C1 segment of cervical spinal cord (tissue), 14 donors: ENCODE measurements around the gene ARHGDIG.
A peak's percentile ranks its signal among the peaks of the same experiment; 100 is the strongest.
"Not testable (repeated sequence)": the region's sequence is repeated elsewhere in the genome, so short reads cannot be mapped to it uniquely, and the experiment has no call there.

Experiments used
- DNase-seq, 14 donors: peaks; one replicate each; lab custom pipeline; 2025; lab: John Stamatoyannopoulos, UW

Gene ARHGDIG

DNA sequence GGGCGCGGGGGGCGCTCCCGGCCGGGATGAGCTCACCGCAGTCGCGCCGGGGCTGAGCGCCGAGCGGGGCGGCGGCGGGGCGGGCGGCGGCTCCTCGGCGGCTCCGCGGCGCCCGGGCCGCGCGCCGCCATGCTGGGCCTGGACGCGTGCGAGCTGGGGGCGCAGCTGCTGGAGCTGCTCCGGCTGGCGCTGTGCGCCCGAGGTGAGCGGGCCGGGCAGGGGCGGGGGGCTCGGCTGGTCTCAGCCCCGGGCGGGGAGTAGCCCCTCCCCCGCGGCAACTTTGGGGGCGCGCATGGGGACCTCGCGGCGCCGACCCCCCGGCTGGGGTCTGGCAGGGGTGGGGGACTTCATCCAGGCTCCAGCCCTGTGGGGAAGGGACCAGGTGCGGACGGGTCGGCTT is at the start of gene ARHGDIG:
TSS of gene ARHGDIG (plus strand) at position 40 of the 400 bp plus-strand sequence. CDS start at position 130, 90 bp downstream.
- DNase-seq = no peak

GRCh38 chr16:230949-231348 is 49.4 kb upstream of the ARHGDIG start:
- DNase-seq = no peak

GRCh38 chr16:234468-235305 is 45.7 kb upstream of the ARHGDIG start, which contains the start of gene FAM234A:
TSS of gene FAM234A (plus strand) at chr16:234821. CDS start at chr16:254414, 19,593 bp downstream.
- peak; percentile 28 to 92 (median 79) for DNase-seq

- DNase-seq = peak in 7 of 14 donors; percentile 3 to 20 (median 15)
Measured at GRCh38 chr16:239948-240277, 40.5 kb upstream of the ARHGDIG start.

DNA sequence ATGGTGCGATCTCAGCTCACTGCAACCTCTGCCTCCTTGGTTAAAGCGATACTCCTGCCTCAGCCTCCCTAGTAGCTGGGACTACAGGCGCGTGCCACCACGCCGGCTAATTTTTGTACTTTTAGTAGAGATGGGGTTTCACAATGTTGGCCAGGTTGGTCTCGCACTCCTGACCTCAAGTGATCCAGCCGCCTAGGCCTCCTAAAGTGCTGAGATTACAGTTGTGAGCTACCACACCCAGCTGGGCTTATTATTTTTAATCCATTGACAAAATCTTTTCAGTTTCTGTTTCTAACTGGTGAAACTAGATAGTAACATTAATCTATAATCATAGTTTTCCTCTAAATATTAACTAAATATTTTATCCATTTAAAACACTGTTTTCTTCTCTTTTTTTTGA is 39.8 kb upstream of the ARHGDIG start:
- no peak for DNase-seq

GRCh38 chr16:242281-242680 is 38.1 kb upstream of the ARHGDIG start:
- DNase-seq = no peak

GRCh38 chr16:243348-243747 is 37.0 kb upstream of the ARHGDIG start:
- no peak for DNase-seq

DNA sequence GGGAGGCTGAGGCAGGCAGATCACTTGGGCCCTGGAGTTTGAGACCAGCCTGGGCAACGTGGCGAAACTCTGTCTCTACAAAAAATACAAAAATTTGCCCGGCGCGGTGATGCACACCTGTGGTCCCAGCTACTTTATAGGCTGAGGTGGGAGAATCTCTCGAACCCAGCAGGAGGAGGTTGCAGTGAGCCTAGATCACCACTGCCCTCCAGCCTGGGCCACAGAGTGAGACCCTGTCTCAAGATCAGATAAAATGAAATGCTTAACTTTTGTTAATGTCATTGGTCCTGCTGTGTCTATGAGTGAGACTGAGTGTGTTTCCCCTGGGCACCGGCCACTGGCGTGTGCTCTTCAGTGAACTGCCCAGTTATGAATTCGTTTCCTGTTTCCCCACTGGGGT is 35.3 kb upstream of the ARHGDIG start:
- DNase-seq = no peak

DNA sequence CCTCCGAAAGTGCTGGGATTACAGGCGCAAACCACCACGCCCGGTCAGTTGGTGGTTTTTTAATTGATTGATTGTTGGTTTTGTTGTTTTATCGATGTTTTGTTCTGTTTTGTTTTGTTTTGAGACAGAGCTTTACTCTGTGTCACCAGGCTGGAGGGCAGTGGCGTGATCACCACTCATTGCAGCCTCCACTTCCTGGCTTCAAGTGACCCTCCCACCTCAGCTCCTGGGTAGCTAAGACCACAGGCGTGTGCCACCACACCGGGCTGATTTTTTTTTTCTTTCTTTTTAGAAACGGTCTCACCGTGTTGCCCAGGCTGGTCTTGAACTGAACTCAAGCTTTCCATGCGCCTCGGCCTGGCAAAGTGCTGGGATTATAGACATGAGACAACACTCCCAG is 33.4 kb upstream of the ARHGDIG start:
- no peak for DNase-seq

GRCh38 chr16:249431-249830 is 31.0 kb upstream of the ARHGDIG start:
- no peak for DNase-seq

DNA sequence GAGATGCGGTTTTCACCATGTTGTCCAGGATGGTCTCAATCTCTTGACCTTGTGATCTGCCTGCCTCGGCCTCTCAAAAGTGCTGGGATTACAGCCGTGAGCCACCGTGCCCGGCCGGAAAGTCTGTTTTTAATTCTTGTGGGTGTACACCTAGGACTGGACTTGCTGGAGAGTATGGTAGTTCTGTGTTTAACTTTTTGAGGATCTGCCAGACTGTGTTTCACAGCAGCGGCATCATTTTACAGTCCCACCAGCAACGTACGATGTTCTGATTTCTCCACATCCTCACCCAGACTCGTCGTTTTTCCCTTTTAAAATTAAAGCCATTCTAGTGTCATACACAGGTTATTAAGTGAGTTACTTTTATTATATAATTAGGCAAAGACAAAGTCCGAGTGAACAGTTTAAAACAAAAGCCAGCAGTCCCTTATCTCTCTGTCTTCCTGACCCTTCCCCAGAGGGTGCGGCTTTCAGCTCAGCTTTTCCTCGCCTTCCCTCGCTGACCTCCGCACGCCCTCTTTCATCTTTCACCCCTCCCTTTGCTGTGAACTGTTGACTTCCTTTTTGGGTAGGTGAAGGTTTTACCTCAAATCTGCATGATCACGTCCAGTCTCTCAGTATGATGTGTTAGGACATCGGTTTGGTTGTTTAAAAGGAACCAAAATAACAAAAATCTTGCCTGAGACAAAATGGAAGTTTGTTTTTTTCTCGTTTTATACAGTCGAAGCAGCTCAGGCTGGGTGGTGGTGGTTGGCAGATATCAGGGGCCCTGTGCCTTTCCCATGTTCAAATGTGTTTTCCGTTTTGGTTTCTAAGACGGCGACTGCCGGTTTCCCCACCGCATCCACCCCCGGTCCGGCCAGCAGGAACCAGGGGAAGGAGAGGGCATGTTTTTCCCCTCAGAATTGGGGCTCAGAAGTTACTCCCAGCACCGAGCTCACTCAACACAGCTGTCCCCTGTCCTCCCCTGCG is 27.7 kb upstream of the ARHGDIG start:
- DNase-seq = no peak

DNA sequence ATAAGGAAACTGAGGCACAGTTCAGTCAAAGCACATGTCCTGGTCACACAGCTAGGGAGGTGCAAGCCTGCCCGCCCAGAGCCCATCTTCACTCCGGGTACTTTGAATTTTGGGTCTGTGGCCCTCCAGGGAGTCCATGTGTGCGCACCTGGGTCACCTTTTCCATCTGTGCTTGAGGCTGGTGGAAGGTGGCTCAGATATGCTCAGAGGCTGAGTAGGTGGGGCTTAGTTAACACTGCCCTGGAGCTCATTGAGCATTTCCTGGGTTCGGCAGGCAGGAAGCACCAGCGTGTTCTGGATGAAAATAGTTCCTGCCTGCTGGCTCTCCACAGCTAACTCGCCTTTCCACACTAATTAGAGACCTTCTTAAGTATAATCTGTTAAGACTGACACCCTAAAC is 26.6 kb upstream of the ARHGDIG start:
- no peak for DNase-seq

DNA sequence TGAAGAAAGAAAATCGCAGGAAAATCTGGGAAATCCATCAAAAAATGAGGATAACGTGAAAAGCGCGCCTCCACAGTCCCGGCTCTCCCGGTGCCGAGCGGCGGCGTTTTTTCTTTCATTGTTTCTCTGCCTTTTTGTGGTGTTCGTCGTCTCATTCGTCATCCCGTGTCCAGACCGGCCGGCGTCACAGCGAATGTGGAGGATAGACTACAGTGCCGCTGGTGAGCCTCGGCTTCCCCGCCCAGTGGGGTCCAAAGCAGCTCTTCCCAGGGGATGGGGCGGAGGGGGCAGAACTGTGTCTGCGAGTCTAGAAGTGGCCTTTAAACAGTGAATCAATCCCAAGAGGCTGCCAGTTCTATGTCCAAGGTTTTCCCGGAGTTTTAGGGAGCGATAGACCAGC is 25.9 kb upstream of the ARHGDIG start:
- DNase-seq = no peak

DNA sequence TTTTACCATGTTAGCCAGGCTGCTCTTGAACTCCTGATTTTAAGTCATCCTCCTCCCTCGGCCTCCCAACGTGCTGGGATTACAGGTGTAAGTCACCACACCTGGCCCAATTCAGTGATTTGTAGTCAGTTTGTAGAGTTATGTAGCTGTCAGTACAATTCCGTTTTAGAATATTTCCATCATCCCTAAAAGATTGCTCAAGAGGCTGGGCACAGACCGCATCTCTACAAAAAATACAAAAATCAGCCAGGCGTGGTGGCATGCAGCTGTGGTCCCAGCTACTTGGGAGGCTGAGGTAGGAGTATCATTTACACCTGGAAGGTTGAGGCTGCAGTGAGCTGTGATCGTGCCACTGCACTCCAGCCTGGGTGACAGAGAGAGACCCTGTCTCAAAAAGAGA is 25.2 kb upstream of the ARHGDIG start:
- no peak for DNase-seq

- DNase-seq = not testable (repeated sequence)
Measured at GRCh38 chr16:258091-258490, 22.3 kb upstream of the ARHGDIG start.

DNA sequence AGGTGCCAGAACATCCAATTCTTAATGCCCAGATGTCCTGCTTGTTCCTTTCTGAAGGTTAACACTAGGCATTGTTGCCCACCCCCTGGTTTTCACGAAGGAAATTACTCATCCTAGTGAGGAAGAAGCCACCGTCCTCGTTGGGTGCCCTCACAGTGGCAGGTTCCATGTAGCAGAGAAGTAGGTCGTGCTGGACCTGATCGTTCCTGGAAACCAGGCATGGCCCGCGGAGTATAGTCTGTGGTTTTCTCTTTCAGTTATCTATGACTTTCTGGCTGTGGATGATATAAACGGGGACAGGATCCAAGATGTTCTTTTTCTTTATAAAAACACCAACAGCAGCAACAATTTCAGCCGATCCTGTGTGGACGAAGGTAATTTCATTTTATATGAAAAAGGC is 21.2 kb upstream of the ARHGDIG start:
- no peak for DNase-seq

GRCh38 chr16:259814-260253 is 20.6 kb upstream of the ARHGDIG start:
- peak in 1 of 14 donors; percentile 89 for DNase-seq

DNA sequence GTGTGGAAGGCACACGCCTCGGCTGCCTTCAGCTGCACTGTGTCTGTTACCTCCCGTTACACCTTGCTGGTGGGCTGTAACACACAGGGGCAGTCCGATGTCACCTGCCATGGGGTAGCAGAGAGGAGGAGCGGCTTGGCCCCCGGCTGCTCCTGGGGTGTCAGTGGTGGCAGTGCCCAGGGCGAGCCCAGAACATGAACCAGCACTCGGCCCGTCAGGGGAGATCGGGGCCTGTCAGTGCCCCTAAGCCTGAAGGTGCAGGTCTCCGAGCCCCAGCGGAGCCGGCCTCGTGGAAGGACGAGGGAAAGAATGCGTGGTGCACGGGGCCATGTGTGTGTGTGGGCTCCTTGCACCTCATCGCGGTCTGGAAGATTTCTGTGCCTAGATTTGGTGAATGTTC is 20.1 kb upstream of the ARHGDIG start:
- no peak for DNase-seq

- DNase-seq = peak in 1 of 14 donors; percentile 79
Measured at GRCh38 chr16:261031-261691, 19.2 kb upstream of the ARHGDIG start.

GRCh38 chr16:262121-262745 is 18.2 kb upstream of the ARHGDIG start:
- DNase-seq = no peak

DNA sequence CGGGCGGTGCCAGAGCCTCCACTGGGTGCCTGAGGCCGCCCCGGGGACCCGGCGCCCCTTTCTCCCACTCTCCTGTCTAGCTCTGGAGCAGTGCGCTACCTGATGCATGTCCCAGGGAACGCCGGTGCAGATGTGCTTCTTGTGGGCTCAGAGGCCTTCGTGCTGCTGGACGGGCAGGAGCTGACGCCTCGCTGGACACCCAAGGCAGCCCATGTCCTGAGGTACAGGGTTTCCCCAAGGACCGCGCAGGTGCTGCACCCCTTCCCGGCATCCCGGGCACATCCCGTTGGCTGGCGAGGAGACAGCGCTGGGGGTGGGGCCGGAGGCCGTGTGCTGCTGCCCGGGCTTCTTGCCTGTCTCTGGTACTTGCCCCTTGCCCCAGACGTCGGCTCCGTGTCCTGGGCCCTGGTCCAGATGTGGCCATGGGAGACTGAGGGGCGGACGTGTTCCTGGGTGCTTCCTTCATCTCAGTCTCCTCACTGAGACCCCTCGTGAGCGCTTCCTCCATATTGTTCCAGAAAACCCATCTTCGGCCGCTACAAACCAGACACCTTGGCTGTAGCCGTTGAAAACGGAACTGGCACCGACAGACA is 17.1 kb upstream of the ARHGDIG start:
- DNase-seq = no peak
